ENCODE results near the gene B4GALT7.

GRCh38 chr5:177620560-177620959 lies 20.6 kb downstream of the B4GALT7 start:
- no peak for TF ChIP-seq CTCF (IDR thresholded peaks at IDR 0.05)
- TF ChIP-seq POLR2A (IDR thresholded peaks at IDR 0.05): no peak

Measured in testis (tissue), 2 donors.